NCI-H510A (cell line): ENCODE results near the gene TBC1D9.

ENCODE experiments used
- DNase-seq: peaks from one replicate; lab custom pipeline; 2025; lab: John Stamatoyannopoulos, UW

TBC1D9 gene

GRCh38 chr4:140690093-140690492 is 66.1 kb downstream of the TBC1D9 start:
- no peak for DNase-seq

GRCh38 chr4:140689623-140690022 is 66.6 kb downstream of the TBC1D9 start:
- DNase-seq = no peak

GRCh38 chr4:140688711-140689598 is 67.2 kb downstream of the TBC1D9 start:
- DNase-seq = no peak

GRCh38 chr4:140686796-140687195 is 69.4 kb downstream of the TBC1D9 start:
- no peak for DNase-seq

- no peak for DNase-seq
Measured at GRCh38 chr4:140684314-140684713, 71.9 kb downstream of the TBC1D9 start.

GRCh38 chr4:140681201-140681600 is 75.0 kb downstream of the TBC1D9 start:
- no peak for DNase-seq

GRCh38 chr4:140680686-140681085 is 75.5 kb downstream of the TBC1D9 start:
- no peak for DNase-seq

GRCh38 chr4:140679576-140679975 is 76.6 kb downstream of the TBC1D9 start:
- no peak for DNase-seq

GRCh38 chr4:140675599-140676231 is 80.5 kb downstream of the TBC1D9 start:
- no peak for DNase-seq

- DNase-seq = no peak
Measured at GRCh38 chr4:140673729-140674128, 82.5 kb downstream of the TBC1D9 start.

GRCh38 chr4:140672416-140672815 is 83.8 kb downstream of the TBC1D9 start:
- no peak for DNase-seq

- DNase-seq = no peak
Measured at GRCh38 chr4:140668111-140668510, 88.1 kb downstream of the TBC1D9 start.

GRCh38 chr4:140666889-140667614 is 89.1 kb downstream of the TBC1D9 start:
- DNase-seq = no peak

- DNase-seq = no peak
Measured at GRCh38 chr4:140662082-140662869, 93.9 kb downstream of the TBC1D9 start.

- no peak for DNase-seq
Measured at GRCh38 chr4:140661550-140661949, 94.6 kb downstream of the TBC1D9 start.

- DNase-seq = no peak
Measured at GRCh38 chr4:140659943-140660700, 96.1 kb downstream of the TBC1D9 start.

GRCh38 chr4:140654495-140654814 is 101.7 kb downstream of the TBC1D9 start:
- no peak for DNase-seq

- no peak for DNase-seq
Measured at GRCh38 chr4:140653718-140654494, 102.3 kb downstream of the TBC1D9 start.

- DNase-seq = no peak
Measured at GRCh38 chr4:140652601-140653000, 103.6 kb downstream of the TBC1D9 start.

- no peak for DNase-seq
Measured at GRCh38 chr4:140648716-140649308, 107.4 kb downstream of the TBC1D9 start.
